GM12873 (cell line): ENCODE measurements around the gene CD247.

Source experiments
- TF ChIP-seq, protein P1 (sequence below): IDR thresholded peaks from 2 replicates; pipeline ENCODE4 v1.5.1; 2012; ENCODE audit warnings: low read depth, mild to moderate bottlenecking, moderate library complexity, low read length, control low read depth; ENCODE audit not compliant: insufficient read depth; ENCODE audit errors: missing control alignments

CD247 gene

DNA sequence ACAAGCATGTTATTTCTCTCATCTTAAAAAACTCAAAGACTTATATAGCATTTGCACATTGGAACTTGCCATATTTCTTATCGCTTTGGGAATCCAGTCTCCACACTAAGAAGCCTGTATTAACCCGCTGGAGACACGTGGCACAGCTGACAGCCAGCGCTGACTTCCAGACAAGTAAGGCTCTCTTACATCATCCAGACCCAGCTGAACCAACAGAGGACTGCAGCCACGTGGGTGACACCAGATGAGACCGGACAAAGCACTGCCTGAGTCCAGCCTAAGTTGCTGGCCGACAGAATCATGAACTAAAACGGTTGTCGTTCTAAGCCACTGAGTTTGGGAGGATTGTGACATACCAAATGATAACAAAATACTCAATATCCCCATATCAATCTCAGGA is 6.3 kb upstream of the CD247 start:
- TF ChIP-seq, protein P1, sequence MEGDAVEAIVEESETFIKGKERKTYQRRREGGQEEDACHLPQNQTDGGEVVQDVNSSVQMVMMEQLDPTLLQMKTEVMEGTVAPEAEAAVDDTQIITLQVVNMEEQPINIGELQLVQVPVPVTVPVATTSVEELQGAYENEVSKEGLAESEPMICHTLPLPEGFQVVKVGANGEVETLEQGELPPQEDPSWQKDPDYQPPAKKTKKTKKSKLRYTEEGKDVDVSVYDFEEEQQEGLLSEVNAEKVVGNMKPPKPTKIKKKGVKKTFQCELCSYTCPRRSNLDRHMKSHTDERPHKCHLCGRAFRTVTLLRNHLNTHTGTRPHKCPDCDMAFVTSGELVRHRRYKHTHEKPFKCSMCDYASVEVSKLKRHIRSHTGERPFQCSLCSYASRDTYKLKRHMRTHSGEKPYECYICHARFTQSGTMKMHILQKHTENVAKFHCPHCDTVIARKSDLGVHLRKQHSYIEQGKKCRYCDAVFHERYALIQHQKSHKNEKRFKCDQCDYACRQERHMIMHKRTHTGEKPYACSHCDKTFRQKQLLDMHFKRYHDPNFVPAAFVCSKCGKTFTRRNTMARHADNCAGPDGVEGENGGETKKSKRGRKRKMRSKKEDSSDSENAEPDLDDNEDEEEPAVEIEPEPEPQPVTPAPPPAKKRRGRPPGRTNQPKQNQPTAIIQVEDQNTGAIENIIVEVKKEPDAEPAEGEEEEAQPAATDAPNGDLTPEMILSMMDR = no peak

DNA sequence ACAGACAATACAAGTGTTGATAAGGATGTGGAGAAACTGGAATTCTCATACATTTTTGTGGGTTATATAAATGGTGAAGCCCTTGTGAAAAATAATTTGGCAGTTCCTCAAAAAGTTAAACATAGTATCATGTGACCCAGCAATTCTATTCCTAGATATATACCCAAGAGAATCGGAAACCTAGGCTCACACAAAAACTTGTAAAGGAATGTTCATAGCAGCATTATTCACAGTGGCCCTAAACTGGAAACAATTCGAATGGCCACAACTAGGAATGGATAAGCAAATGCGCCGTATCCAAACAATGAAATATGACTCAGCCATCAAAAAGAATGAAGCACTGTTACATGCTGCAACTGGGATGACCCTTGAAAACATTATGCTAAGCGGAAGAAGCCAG is 3.9 kb upstream of the CD247 start:
- TF ChIP-seq, protein P1 = no peak

DNA sequence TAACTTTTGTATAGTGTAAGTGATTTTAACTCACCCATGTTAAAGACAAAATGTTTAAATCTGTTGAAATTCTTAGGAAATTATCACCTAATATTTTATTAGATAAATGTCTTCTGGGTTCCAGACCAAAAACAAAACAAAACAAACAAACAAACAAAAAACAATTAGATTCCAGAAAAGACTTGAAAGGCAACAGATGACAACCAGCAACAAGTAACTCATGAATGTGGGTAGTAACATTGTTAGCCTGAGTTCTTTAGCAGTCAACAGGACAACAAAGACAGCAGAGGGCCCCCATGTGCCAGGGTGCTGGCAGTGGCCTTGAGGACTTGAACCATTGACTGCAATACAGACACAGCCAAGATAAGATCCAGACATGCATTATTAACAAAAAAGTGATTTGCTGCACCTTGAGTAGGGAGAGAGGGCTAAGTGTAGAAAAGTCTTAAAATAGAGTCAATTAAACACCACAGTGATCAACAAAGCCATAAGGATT is 2.4 kb upstream of the CD247 start:
- TF ChIP-seq, protein P1 = peak; percentile 4

DNA sequence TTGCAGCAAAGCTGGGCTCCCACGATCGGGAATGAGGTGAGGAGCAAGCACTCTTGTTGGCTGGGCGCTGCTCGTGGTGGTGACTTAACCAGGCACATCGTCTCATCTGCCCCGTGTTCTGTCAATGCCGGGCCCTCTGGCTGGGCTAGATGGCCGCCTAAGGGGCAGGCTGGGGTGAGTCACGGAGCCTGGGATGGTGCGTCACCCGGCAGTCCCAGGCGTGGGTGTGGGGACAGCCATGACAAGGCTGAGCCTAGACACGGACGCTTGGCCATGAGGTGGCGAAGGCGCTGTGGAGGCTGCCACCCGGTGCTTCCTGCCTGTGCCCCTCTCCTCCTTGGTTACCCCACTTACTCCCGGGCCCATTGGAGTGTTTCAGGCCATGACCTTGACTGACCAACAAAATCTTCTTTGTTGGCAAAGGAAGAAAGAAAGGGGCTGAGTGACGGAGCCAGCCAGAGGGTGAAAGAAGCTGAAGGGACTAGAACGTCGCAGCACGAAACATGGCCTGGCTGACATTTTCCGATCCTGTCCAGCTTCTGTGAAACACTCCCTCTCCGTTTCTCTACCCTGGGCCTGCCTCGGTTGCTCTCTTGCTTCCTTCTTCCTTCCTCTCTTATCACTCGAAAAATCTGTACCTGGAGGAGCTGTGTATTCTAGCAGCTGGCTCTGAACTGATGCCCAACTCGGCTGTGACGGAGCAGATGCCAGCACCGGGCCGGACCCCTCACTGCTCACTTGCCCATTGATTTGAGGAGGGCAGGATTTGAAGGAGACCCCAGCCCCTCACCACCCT is 596 bp downstream of the CD247 start:
- TF ChIP-seq, protein P1 = no peak

DNA sequence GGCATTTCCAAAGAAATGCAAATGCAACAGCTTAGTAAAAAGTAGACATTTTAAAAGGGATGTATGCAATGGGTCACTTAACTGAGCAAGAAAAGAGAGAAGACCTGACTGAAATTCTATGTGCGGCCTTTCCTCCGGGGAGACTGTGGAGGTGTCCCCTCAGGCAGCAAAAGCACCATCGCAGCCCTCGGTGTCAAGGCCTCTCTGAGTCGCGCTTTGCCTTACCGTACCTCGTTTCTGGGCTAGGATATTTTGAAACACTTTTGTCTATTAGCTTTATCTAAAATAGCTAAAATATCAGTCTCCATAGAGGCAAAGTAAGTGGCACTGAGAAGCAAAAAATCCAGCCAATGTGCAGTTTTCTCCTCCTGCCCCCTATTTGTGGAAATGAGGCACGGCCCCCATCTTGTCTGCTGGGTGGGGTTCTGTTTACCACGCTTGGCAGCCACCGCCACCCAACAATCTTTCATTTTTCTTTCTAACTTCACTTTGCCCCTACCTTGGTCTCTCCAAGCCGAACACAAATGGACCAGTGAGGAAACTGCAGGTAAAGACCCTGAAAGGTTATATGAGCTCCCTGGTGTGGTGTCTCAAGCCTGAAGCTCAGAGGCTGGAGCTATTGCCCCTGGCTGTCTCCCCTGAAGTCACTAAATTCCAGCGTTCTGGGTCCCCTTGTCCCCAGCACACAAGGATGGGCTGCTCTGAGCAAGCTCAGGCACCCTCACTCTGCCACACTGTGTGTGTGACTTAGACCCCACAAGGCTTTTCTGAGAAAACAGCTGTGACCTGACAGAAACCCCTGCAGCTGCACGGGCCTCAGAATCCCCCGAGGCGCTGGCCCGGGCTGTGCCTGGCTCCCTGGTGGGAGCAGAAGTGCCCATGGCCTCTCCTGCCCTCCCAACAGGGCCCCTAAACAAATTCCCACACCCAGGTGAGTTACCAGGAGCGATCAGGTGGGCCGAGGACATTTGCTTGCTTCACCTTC is 1.6 kb downstream of the CD247 start:
- TF ChIP-seq, protein P1 = no peak

DNA sequence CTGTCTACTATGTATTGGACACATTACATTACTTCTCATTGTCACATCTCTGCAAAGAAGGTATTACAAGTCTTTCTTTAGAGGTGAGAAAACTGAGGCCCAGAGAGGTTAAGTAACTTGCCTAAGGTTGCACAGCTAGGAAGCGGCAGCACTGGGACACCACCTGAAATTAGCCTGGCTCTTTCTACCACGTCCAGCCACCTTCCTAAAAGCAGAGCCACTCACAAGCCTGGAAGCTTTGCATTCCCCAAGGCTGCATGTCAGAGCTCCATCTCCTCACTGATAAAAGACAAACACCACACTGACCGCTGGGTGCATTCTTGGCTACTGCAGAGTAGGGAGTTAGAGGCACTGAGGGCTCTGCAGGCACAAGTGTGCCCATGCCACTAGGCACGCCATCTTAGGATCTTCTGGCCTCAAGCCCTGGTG is 2.4 kb downstream of the CD247 start:
- TF ChIP-seq, protein P1 = no peak

DNA sequence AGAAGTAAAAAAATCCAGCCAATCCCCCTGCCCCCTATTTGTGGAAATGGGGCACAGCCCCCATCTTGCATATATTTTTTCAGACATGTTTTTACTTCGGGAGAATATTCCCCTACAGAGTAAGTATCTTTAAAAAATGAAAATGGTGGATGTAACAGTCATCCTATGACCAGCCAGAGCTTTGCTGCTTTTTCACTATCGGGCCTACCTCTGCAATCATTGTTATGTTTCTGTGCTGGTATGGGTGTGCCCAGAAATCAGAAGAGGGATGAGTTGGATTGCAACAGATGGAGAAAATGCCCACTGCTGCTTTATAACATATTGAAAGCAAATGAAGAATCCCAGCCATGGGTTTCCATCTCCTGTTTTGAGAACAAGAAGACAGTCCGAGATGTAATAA is 2.9 kb downstream of the CD247 start:
- TF ChIP-seq, protein P1 = no peak
